K562 (cell line): Measurements from ENCODE around the gene ROBO1. TPM values are rescaled to one million over a fixed set of nuclear protein-coding genes. Genes with fewer than 3 reads are reported as not detected.

ENCODE experiments used
- ATAC-seq: fragments of 200-7000 bp; cut with Tn5 transposase; 3 replicates; pipeline ENCODE4 v1.9.1; 2020; ENCODE audit warnings: moderate library complexity
- BruUV-seq: library from RNA; stranded (reverse); fragments of 400-500 nt; replicated peaks from 2 replicates; lab custom pipeline; 2021; lab: Mats Ljungman, UMichigan
- CTCF ChIA-PET: fragments of 300-600 bp; formaldehyde crosslinking; extraction: SDS; loops from one replicate; lab custom pipeline; 2021; ENCODE audit warnings: low intra/inter-chr PET ratio; lab: Yijun Ruan, JAX
- POLR2A ChIA-PET: fragments of 300-600, 350-650 bp; sonication (Branson Sonifier 250); formaldehyde crosslinking; extraction: SDS; loops from one replicate; lab custom pipeline; 2021; ENCODE audit warnings: antibody characterized with exemption, inconsistent platforms; lab: Yijun Ruan, JAX
- DNase-seq, 4 experiments: peaks; one replicate each; pipeline versions ENCODE4 v3.0.0 to v3.0.0-alpha.2; 2011 to 2018; ENCODE audit warnings: low spot score in 3 of 4, mixed read lengths in 3 of 4; ENCODE audit errors: extremely low read depth in 1 of 4
- FAIRE-seq: peaks from 2 replicates; lab custom pipeline; 2011; peaks lifted over from hg19 to GRCh38; lab: Jason Lieb, UNC
- H2AFZ ChIP-seq: 2 replicates; pipeline ENCODE4 v1.6.0; 2011; ENCODE audit warnings: low read depth, low read length, control low read depth, inconsistent platforms
- H3K27ac ChIP-seq: fragments of 200-600 bp; 3 replicates; pipeline ENCODE4 v1.8.0; 2011; ENCODE audit warnings: low read depth, mild to moderate bottlenecking, control low read depth, inconsistent platforms, low read length, moderate library complexity, mixed read lengths; ENCODE audit errors: extremely low read depth
- H3K27me3 ChIP-seq, 2 experiments: fragments of 300-600 bp in 1 of 2; 2 replicates in 1 of 2; 3 replicates in 1 of 2; pipeline versions ENCODE4 v1.6.0 to v1.8.0; 2011; ENCODE audit warnings: inconsistent platforms in 2 of 2, low read length in 2 of 2, mild to moderate bottlenecking in 1 of 2, mixed read lengths in 1 of 2, moderate library complexity in 1 of 2; ENCODE audit not compliant: control insufficient read depth in 2 of 2, insufficient read depth in 2 of 2
- H3K36me3 ChIP-seq: fragments of 300-600 bp; 3 replicates; pipeline ENCODE4 v1.8.0; 2011; ENCODE audit warnings: mild to moderate bottlenecking, low read length, inconsistent platforms; ENCODE audit not compliant: control insufficient read depth, insufficient read depth
- H3K4me1 ChIP-seq, 2 experiments: fragments of 200-600 bp in 1 of 2; replicated peaks in 1 of 2; 2 replicates in 1 of 2; 3 replicates in 1 of 2; pipeline versions ENCODE4 v1.5.1 to v1.8.0; 2011; ENCODE audit warnings: inconsistent platforms in 2 of 2, low read length in 2 of 2, mild to moderate bottlenecking in 1 of 2, mixed read lengths in 1 of 2, moderate library complexity in 1 of 2; ENCODE audit not compliant: control insufficient read depth in 2 of 2, insufficient read depth in 2 of 2
- H3K4me2 ChIP-seq: 2 replicates; pipeline ENCODE4 v1.6.1; 2011; ENCODE audit warnings: low read length, control low read depth, inconsistent platforms, mixed read lengths; ENCODE audit not compliant: insufficient read depth
- H3K4me3 ChIP-seq: fragments of 200-600 bp; sonication (generic), shearing (Covaris generic); 2 replicates; pipeline ENCODE4 v1.5.1; 2016; ENCODE audit warnings: control low read depth, inconsistent platforms
- H3K79me2 ChIP-seq: fragments of 200-600 bp; 3 replicates; pipeline ENCODE4 v1.8.0; 2011; ENCODE audit warnings: low read length, inconsistent platforms; ENCODE audit not compliant: control insufficient read depth, insufficient read depth
- H3K9ac ChIP-seq, 2 experiments: 2 replicates each; pipeline versions ENCODE4 v1.6.0 to v1.6.1; 2011; ENCODE audit warnings: low read depth in 2 of 2, low read length in 2 of 2, control low read depth in 1 of 2, inconsistent platforms in 1 of 2, mild to moderate bottlenecking in 1 of 2, mixed read lengths in 1 of 2; ENCODE audit not compliant: insufficient read depth in 1 of 2
- H3K9me1 ChIP-seq: one replicate; pipeline ENCODE4 v1.6.0; 2011; ENCODE audit warnings: inconsistent platforms, mild to moderate bottlenecking, low read length, moderate library complexity; ENCODE audit not compliant: control insufficient read depth, insufficient read depth
- H3K9me3 ChIP-seq: replicated peaks from 2 replicates; pipeline ENCODE4 v1.5.1; 2011; ENCODE audit warnings: low read depth, low read length, inconsistent platforms; ENCODE audit not compliant: control insufficient read depth, insufficient read depth
- H4K20me1 ChIP-seq: replicated peaks from 2 replicates; pipeline ENCODE4 v1.6.1; 2011; ENCODE audit warnings: low read length, inconsistent platforms, mixed read lengths; ENCODE audit not compliant: control insufficient read depth, insufficient read depth
- CBFA2T2 ChIP-seq: fragments of 450-650 bp; conservative IDR thresholded peaks from 2 replicates; pipeline ENCODE4 v1.6.1; 2017; ENCODE audit warnings: mild to moderate bottlenecking
- CCNT2 ChIP-seq: IDR thresholded peaks from 2 replicates; pipeline ENCODE4 v1.6.1; 2011; ENCODE audit warnings: borderline replicate concordance, low read depth, mild to moderate bottlenecking, moderate library complexity, mixed read lengths, low read length; ENCODE audit not compliant: insufficient read length; ENCODE audit errors: extremely low read depth
- ETV1 ChIP-seq: fragments of 450-650 bp; conservative IDR thresholded peaks from 2 replicates; pipeline ENCODE4 v1.6.1; 2016; ENCODE audit warnings: missing genetic modification characterization, control low read depth, low read depth, missing compliant biosample characterization
- HMGN3 ChIP-seq: IDR thresholded peaks from 2 replicates; pipeline ENCODE4 v1.6.1; 2011; ENCODE audit warnings: borderline replicate concordance, low read depth, mild to moderate bottlenecking, mixed read lengths, low read length; ENCODE audit not compliant: insufficient read length; ENCODE audit errors: extremely low read depth
- NFATC3 ChIP-seq: fragments of 450-650 bp; IDR thresholded peaks from 2 replicates; pipeline ENCODE4 v1.6.1; 2017; ENCODE audit warnings: mild to moderate bottlenecking
- TAF9B ChIP-seq: fragments of 450-650 bp; IDR thresholded peaks from 2 replicates; pipeline ENCODE4 v1.6.1; 2018; ENCODE audit warnings: mild to moderate bottlenecking; ENCODE audit not compliant: partially characterized antibody
- ZNF165 ChIP-seq: fragments of 250-450 bp; sonication (Bioruptor Pico); IDR thresholded peaks from 2 replicates; pipeline ENCODE4 v1.4.0; 2020; ENCODE audit warnings: borderline replicate concordance
- WGBS: fragments of 100-300 bp; shearing (Covaris generic); methylation state at CpG from one replicate; pipeline ENCODE4 v1.1.6; 2016; ENCODE audit warnings: low coverage, mixed read lengths; ENCODE audit not compliant: insufficient coverage; ENCODE audit errors: missing lambda C conversion rate; 5-methylcytosine and 5-hydroxymethylcytosine counted together
- in situ Hi-C: fragments of 300-500 bp; cut with MboI; formaldehyde crosslinking; loops from 4 replicates; pipeline ENCODE4 v1.15.0; 2018; ENCODE audit warnings: inconsistent platforms, mixed read lengths
- intact Hi-C: fragments of 100-400 bp; cut with micrococcal nuclease; formaldehyde crosslinking; loops from 2 replicates; pipeline ENCODE4 v1.14.2; 2022
- polyA plus RNA-seq, 8 experiments: library from polyadenylated mRNA; depleted of rRNA in 4 of 8; stranded (reverse) in 5 of 8; unstranded in 3 of 8; fragments of >200 nt; fragmentation: Nextera tagmentation in 2 of 8; fragmentation: Illumina TruSeq in 1 of 8; extraction: Ambion mirVana in 2 of 8; extraction: Trizol in 1 of 8; gene quantifications; 2 replicates each; pipeline versions ENCODE4 v1.2.1 to v1.2.3, GENCODE V29; 2011 to 2014; ENCODE audit warnings: inconsistent platforms in 1 of 8, missing spikeins in 1 of 8
- total RNA-seq, 7 experiments: library from RNA; depleted of rRNA in 6 of 7; stranded (reverse); fragments of >200 nt in 6 of 7; fragmentation: Illumina TruSeq in 2 of 7; extraction: Trizol in 2 of 7; gene quantifications; 2 replicates each; pipeline versions ENCODE4 v1.2.1 to v1.2.3, GENCODE V29; 2011 to 2021; ENCODE audit warnings: low replicate concordance in 1 of 7
- TF ChIP-seq, protein P1 (sequence below): fragments of 250-450 bp; sonication (Bioruptor Pico); IDR thresholded peaks from 2 replicates; pipeline ENCODE4 v1.8.0; 2022; ENCODE audit warnings: moderate library complexity, mild to moderate bottlenecking, inconsistent platforms
- TF ChIP-seq, protein P2 (sequence below): fragments of 250-450 bp; sonication (Bioruptor Pico); IDR thresholded peaks from 2 replicates; pipeline ENCODE4 v1.4.0; 2020
- TF ChIP-seq, protein P3 (sequence below), 2 experiments: IDR thresholded peaks; 2 replicates each; pipeline ENCODE4 v1.6.1; 2012; ENCODE audit warnings: improper control_type of control experiment in 2 of 2, low read depth in 2 of 2, low read length in 2 of 2, borderline replicate concordance in 1 of 2
- TF ChIP-seq, protein P4 (sequence below): sonication (generic); formaldehyde crosslinking; IDR thresholded peaks from 2 replicates; pipeline ENCODE4 v1.8.0; 2022; ENCODE audit warnings: mild to moderate bottlenecking, missing genetic modification reagents

The ROBO1 gene
- total and polyA plus RNA-seq, 9 of the 15 experiments (the other 6 are each of a cell fraction or from before 2014, with no cell fraction given): 0.01 to 0.53 (median 0.17) TPM; not detected in 5

DNA sequence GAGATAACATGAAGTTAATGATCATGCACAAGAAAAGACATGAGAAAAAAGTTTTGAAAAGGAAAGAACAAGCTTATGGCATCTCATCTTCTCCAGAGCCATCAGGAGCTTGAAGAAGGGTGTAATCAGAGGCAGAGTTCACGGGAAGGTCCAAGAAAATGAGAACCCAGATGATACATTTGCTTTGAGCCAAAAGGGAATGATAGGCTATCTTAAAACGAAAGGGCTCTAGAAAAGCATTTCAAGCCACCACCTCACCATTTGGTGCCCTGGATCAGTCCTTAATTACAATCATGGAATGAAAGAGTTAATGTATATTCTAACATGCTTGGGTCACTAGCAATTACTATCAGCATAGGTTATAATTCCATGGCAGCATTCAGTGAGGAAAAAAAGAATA lies 781.8 kb downstream of the ROBO1 start:
- Histone ChIP-seq H3K27me3 (no peaks in the 10 kb centered on the region), H3K27ac (no peak overlapping the region), H4K20me1 (no peaks in the 10 kb centered on the region), H3K4me3 (no peak overlapping the region), H3K9ac (no peak overlapping the region), H3K4me1 (no peaks in the 10 kb centered on the region), H3K9me1 (no peaks in the 10 kb centered on the region), H3K79me2 (no peaks in the 10 kb centered on the region), H3K36me3 (no peaks in the 10 kb centered on the region), H2AFZ (no peak overlapping the region), H3K9me3 (no peaks in the 10 kb centered on the region), H3K4me2 (no peak overlapping the region)
- in situ Hi-C loops: no loop called here
- CTCF ChIA-PET: no interaction called here
- ATAC-seq (no peak), FAIRE-seq (no peak), DNase-seq (no peak)
- intact Hi-C loops: no loop called here
- POLR2A ChIA-PET: no interaction called here
- WGBS: 0% methylated on average over 2 of the region's 2 CpGs
- BruUV-seq: no TSS peak
- no peak for TF ChIP-seq NFATC3
- no peak for TF ChIP-seq HMGN3
- TF ChIP-seq, protein P1, sequence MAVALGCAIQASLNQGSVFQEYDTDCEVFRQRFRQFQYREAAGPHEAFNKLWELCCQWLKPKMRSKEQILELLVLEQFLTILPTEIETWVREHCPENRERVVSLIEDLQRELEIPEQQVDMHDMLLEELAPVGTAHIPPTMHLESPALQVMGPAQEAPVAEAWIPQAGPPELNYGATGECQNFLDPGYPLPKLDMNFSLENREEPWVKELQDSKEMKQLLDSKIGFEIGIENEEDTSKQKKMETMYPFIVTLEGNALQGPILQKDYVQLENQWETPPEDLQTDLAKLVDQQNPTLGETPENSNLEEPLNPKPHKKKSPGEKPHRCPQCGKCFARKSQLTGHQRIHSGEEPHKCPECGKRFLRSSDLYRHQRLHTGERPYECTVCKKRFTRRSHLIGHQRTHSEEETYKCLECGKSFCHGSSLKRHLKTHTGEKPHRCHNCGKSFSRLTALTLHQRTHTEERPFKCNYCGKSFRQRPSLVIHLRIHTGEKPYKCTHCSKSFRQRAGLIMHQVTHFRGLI (CRISPR knock-in tag): no peak
- no peak for TF ChIP-seq ETV1 (tag)
- TF ChIP-seq CCNT2: no peak
- TF ChIP-seq ZNF165 (CRISPR knock-in tag): no peak
- TF ChIP-seq, protein P2, sequence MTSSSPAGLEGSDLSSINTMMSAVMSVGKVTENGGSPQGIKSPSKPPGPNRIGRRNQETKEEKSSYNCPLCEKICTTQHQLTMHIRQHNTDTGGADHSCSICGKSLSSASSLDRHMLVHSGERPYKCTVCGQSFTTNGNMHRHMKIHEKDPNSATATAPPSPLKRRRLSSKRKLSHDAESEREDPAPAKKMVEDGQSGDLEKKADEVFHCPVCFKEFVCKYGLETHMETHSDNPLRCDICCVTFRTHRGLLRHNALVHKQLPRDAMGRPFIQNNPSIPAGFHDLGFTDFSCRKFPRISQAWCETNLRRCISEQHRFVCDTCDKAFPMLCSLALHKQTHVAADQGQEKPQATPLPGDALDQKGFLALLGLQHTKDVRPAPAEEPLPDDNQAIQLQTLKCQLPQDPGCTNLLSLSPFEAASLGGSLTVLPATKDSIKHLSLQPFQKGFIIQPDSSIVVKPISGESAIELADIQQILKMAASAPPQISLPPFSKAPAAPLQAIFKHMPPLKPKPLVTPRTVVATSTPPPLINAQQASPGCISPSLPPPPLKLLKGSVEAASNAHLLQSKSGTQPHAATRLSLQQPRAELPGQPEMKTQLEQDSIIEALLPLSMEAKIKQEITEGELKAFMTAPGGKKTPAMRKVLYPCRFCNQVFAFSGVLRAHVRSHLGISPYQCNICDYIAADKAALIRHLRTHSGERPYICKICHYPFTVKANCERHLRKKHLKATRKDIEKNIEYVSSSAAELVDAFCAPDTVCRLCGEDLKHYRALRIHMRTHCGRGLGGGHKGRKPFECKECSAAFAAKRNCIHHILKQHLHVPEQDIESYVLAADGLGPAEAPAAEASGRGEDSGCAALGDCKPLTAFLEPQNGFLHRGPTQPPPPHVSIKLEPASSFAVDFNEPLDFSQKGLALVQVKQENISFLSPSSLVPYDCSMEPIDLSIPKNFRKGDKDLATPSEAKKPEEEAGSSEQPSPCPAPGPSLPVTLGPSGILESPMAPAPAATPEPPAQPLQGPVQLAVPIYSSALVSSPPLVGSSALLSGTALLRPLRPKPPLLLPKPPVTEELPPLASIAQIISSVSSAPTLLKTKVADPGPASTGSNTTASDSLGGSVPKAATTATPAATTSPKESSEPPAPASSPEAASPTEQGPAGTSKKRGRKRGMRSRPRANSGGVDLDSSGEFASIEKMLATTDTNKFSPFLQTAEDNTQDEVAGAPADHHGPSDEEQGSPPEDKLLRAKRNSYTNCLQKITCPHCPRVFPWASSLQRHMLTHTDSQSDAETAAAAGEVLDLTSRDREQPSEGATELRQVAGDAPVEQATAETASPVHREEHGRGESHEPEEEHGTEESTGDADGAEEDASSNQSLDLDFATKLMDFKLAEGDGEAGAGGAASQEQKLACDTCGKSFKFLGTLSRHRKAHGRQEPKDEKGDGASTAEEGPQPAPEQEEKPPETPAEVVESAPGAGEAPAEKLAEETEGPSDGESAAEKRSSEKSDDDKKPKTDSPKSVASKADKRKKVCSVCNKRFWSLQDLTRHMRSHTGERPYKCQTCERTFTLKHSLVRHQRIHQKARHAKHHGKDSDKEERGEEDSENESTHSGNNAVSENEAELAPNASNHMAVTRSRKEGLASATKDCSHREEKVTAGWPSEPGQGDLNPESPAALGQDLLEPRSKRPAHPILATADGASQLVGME (CRISPR knock-in tag): no peak
- TF ChIP-seq CBFA2T2: no peak
- TF ChIP-seq TAF9B: no peak
- TF ChIP-seq, protein P3, sequence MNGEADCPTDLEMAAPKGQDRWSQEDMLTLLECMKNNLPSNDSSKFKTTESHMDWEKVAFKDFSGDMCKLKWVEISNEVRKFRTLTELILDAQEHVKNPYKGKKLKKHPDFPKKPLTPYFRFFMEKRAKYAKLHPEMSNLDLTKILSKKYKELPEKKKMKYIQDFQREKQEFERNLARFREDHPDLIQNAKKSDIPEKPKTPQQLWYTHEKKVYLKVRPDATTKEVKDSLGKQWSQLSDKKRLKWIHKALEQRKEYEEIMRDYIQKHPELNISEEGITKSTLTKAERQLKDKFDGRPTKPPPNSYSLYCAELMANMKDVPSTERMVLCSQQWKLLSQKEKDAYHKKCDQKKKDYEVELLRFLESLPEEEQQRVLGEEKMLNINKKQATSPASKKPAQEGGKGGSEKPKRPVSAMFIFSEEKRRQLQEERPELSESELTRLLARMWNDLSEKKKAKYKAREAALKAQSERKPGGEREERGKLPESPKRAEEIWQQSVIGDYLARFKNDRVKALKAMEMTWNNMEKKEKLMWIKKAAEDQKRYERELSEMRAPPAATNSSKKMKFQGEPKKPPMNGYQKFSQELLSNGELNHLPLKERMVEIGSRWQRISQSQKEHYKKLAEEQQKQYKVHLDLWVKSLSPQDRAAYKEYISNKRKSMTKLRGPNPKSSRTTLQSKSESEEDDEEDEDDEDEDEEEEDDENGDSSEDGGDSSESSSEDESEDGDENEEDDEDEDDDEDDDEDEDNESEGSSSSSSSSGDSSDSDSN (IDR thresholded peaks at IDR 0.05; ENCODE audit: borderline replicate concordance in 1 of 2, low read depth in 2 of 2, low read length in 2 of 2): no peak
- TF ChIP-seq, protein P4, sequence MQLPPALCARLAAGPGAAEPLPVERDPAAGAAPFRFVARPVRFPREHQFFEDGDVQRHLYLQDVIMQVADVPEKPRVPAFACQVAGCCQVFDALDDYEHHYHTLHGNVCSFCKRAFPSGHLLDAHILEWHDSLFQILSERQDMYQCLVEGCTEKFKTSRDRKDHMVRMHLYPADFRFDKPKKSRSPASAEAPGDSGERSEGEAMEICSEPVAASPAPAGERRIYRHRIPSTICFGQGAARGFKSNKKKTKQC (CRISPR knock-in tag): no peak
